GM12874 (cell line): ENCODE results near the gene FRA10AC1.

Source experiments
- CTCF ChIP-seq: IDR thresholded peaks from 2 replicates; pipeline ENCODE4 v1.5.1; 2011; ENCODE audit warnings: low read depth, mild to moderate bottlenecking, control low read depth, low read length, moderate library complexity; ENCODE audit not compliant: insufficient read depth

FRA10AC1 gene

GRCh38 chr10:93716766-93717165, 14.4 kb upstream of the FRA10AC1 start:
- TF ChIP-seq CTCF = no peak

DNA sequence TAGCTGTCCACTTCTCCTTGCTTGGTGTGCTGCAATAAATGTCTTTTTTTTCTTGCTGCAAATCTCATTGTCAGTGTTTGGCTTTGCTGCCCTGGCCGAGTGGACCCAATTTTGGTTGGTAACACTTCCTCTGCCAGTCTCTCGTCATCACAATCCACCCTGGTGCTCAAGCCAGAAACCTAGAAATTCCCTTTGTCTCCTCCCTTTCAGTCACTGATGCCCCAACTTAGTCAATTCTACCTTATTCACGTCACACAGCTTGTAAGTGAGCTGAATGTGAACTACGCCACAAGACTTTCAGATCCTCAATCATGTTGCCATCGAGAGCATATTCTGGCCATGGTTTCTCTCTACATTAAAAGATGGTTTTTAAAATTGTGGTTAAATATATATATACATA, 13.0 kb upstream of the FRA10AC1 start:
- no peak for TF ChIP-seq CTCF

- no peak for TF ChIP-seq CTCF
Observed at GRCh38 chr10:93712593-93712992, 10.2 kb upstream of the FRA10AC1 start.

GRCh38 chr10:93711891-93712290, 9.5 kb upstream of the FRA10AC1 start:
- no peak for TF ChIP-seq CTCF

DNA sequence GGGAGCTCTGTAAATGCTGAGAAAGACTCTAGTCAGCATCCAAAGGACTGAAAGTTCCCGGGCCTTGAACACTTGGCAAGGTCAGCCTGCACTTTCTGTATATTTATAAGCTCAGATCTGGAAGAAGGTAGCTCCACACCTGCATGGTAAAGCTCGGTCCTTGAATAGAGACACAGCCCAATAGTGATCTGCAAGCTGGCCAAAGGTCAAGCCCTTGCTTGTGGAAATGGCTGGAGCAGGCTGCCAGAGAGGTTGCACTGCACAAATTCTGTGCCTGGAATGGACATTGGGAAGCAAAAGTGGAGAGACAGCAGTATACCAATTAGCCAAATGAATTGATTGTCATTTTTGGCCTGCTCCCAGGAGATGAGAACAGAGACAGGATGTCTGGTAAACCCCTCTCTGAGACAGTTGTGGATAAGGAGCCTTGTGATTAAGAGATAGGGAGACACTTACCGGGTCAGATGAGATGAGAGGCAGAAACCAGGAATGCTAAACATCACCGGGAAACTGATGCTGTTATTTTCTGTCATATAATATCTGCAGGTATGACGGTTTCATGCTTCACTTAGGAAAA, 8.0 kb upstream of the FRA10AC1 start:
- TF ChIP-seq CTCF = no peak

GRCh38 chr10:93707623-93708022, 5.2 kb upstream of the FRA10AC1 start:
- TF ChIP-seq CTCF = no peak

DNA sequence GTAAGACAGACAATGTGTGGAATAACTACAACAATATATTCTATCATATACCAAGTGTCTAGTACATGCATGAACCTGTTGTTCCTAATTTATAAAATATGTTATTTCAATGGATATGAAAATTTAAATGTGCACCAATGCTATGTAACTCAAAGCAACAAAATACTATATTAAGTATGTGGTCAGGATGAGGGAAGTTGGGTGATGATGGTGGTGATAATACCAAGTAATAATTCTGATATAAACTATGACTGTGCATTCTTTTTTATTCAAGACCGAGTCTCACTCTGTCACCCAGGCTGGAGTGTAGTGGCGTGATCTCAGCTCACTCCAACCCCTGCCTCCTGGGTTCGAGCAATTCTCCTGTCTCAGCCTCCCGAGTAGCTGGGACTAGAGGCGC, 2.1 kb upstream of the FRA10AC1 start:
- TF ChIP-seq CTCF = no peak
